NCI-H1092 treated with DMSO at 0.1 percent for 48 hours (cell line): Measurements from ENCODE around the gene EGLN1.
A peak's percentile ranks its signal among the peaks of the same experiment; 100 is the strongest.

ENCODE experiments used
- DNase-seq: peaks from one replicate; lab custom pipeline; 2025; lab: John Stamatoyannopoulos, UW

EGLN1 gene

DNA sequence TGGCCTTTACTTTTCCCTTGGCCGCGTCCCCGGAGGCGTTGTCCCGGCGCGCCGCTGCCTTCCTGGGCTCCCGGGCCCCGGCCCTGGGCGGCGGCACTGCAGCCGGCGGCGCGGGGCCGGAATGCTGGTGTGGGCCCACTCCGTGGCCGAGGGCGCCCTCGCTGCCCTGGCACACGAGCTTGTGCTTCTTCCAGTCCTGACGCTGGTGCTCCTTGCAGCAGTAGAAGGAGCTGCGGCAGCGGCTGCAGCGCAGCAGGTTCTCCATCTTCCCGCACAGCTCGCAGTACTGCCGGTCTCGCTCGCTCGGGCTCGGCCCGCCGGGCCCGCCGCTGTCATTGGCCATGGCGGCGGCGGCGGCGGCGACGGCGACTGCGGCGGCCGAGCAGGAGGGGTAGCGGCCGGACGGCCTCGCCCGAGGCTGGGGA, 529 bp downstream of the EGLN1 start:
- peak; percentile 67 for DNase-seq

DNA sequence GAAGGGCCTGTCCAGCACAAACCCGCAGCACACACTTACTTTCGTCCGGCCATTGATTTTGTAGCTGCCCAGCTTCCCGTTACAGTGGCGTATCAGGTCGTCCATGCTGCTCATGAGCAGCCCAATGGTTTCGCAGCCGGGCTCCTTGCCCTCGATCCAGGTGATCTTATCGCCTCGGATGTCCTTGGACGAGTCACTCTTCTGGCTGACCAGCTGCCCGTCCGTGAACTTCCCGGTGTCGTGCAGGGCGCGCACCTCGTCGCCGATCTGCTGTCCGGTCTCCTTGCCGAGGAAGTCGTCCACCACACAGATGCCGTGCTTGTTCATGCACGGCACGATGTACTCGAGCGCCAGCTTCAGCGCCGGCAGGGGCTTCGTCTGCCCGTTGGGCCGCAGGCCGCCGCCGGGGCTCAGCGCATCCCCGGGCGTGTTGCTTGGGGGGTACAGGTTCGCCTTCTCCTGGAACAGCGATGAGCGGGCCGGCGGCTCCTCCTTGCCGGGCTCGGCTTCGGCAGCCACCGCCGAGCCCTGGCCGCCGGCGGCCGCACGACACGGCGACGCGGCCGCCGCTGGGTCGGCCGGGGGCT, 1.0 kb downstream of the EGLN1 start:
- DNase-seq, result peak; percentile 58

DNA sequence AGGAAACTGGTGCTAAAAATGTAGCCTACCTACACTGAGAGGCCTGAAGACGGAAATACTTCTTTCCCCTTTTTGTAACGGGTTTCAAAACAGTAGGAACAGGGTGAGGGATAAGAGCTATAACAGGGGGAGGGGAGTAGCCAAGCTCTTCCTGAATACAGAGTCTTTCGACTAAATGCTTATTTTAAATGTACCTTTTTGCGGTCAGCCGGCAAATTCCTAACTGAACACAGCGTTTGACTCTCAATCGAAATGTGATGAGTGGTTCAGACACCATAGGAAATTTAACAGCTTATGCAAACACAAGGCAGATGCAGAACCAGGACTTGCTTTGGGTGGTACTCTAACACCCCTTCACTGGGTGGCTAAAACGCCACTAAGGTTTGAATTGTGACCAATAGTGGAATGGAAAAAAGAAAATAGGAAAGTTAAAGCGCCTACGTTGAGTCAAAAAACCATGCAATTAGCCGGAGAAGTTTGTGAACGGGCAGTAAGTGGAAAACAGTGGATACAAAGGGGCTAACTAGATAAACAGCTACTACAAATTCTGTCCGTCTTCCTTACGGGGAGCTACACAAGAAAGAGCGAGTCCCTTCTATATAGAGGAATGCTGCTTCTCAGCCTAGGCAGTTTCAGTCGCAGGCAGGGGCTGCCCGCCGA, 1.7 kb downstream of the EGLN1 start:
- peak; percentile 58 for DNase-seq

DNA sequence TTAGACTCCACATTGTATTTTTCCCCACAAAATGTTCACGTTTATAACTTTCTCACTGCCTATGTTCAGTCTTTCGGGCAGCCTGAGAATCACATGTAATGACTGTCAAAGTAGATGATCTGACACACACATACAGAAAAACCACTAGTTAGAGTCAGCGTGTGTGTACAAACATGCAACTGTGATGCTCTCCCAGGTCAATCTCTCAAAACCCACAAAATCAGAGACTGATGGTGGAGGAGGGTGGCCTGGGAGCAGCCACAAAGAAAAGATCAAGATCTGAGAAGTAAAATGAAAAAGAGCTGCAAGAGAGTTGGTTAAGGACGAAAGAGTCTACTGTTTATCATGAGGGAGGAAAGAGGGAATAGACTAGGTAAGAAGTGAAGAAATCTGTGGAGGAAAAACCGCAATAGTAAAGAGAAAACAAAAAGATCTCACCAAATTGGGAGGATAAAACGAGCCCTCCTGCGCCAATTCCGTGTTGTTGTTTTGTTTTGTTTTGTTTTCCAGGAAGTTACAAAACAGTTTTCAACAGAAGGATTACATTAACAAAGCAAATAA, 2.3 kb downstream of the EGLN1 start:
- DNase-seq, result no peak

DNA sequence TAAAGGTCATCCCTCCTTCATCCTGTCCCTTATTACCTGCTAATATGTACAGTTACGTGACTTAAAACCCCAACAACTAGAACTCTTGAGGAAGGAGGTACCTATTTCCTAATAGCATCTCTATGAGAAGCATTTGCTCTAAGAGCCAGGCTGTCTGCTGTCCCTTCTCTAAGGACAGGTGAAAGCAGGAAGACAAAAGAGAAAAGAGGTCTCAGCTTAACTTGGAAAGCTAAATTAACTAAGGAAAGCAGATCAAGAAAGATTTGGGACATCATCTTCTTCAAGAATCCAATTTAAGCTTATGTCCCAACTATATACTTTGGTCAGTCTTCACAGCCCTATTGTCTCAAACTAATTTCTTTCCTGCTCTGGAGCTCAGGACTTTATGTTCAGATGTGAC, 2.9 kb downstream of the EGLN1 start:
- DNase-seq, result no peak

DNA sequence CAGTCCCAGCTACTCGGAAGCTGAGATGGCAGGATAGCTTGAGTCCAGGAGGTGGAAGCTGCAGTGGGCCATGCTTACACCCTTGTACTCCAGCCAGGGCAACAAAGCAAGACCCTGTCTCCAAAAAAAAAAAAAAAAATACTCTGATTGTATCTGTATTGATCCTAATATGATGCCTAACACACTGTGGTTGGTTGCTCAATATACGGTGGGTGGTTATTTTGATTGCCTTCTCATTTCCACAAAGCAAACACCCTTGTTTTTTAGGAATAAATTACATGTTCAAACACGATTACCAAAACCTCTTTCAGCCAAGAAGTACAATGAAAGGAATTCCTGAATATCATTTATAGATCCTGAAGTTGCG, 3.4 kb downstream of the EGLN1 start:
- DNase-seq, result no peak

DNA sequence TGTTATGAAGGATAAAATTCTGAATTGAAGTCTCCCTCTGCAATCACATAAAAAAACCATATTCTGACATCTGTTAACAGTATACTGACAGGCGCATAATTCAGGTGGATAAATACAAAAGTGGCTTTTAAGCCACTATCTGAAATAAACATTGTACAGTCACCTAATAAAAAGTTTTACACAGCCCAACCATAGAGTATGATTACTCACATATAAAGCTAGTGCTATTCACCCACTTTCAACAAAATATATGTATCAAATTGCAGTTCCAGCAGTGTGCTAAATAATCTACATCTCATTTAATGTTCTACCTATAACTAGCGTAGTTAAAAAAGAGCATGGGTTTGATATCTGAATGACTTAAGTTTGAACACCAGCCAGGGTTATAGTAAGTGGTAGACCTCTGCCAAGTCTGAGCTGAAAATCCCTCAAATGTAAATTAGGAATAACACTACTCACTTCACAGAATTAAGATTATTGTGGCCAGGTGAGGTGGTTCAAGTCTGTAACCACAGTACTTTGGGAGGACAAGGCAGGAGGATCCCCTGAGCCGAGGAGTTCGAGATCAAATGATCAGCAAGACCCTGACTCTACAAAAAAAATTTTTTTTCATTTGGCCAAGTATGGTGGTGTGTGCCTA, 3.9 kb downstream of the EGLN1 start:
- no peak for DNase-seq

DNA sequence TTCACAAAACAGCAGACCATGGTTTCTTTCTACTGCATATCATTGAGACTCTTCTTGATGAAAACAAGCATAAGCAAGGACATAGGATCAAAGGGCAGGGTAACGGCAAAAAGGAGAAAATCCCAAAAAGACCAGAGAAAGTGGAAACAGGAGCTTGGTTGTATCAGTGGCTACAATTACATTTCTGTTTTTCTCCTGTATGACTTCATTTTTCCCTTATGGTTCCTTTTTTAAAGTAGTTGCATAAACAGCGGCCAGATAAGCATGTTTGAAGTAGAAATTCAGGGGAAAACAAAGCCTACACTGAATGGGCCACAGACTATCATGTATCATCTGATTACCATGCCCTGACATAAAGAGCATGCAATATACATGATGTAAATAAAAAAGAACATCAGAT, 4.6 kb downstream of the EGLN1 start:
- DNase-seq, result no peak

DNA sequence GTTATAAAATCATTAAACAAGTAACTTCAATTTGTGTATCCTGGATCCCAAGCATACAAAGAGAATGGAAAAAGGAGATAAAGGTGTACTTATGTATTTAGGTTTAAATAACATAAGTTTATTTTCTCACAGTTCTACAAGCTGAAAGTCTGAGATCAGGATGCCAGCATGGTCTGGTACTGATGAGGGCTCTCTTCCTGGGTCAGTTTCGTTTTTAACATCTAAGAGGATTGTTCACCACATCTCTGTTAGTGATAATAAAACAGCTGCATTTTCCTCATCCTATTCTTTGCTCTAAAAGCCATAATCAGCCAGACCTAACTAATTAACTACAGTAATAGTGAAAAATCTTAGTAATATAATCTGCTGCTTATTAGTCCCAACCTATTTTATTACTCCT, 5.2 kb downstream of the EGLN1 start:
- DNase-seq, result no peak

DNA sequence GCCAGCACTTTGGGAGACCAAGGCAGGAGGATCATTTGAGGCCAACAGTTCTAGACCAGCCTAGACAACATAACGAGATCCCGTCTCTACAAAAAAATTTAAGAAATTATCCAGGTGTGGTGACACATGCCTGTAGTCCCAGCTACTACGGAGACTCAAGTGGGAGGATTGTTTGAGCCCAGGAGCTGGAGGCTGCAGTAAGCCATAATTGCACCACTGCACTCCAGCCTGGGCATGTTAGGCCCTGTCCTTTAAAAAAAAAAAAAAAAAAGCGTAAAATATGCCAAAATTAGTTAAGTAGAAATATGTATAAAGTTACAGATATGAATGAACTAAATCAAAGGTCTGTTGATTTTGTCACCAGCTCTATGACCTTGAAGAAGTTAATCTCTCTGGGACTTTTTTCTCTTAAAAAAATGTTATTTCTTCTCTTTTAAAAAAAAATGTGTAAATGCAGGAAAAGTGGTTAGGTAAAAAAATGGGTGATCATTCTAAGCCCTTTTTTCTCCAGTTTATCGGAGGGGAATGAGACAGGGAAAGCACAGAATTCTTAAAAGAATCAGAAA, 7.0 kb downstream of the EGLN1 start:
- no peak for DNase-seq

DNA sequence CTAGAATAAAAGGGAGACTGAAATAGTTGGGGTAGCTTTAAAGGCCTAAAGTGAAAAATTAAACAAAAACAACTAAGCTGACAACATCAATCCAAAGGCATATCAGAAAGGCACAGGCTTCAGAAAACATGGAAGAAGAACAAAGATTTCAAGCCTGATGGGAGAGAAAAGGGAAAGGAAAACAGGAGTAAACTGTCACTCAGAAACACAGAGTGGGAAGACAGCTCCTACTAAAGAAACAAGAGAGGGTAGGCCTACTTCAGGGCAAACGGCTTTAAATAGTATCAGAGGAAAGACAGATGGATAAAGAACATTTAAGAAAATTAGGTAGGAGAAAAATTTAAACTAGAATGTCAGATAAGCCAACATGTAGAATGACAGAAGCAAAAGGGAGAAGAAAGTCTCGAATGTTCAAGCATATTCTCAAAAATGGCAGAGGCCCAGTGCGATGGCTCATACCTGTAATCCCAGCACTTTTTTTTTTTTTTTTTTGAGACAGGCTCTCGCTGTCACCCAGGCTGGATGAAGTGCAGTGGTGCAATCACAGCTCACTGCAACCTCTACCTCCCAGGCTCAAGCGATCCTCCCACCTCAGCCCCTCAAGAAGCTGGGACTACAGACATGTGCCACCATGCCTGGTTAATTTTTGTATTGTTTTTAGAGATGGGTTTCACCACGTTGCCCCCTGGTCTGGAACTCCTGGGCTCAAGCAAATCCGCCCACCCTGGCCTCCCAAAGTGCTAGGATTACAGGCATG, 7.6 kb downstream of the EGLN1 start:
- no peak for DNase-seq

DNA sequence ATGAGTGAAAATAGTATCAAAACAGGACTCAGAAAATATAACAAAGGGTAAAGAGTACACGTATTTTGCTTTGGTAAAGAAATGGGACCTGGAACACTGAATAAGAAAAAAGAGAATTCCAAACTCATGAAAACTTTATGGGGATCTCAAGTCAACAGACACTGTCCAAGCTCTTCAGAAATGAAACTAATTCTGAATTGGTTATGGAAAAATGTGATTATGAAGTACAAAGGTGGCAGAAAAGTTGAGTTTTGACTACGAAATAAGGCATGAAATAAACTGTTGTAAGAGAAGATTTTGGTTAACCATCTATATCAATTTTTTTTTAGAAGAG, 8.4 kb downstream of the EGLN1 start:
- DNase-seq, result no peak

DNA sequence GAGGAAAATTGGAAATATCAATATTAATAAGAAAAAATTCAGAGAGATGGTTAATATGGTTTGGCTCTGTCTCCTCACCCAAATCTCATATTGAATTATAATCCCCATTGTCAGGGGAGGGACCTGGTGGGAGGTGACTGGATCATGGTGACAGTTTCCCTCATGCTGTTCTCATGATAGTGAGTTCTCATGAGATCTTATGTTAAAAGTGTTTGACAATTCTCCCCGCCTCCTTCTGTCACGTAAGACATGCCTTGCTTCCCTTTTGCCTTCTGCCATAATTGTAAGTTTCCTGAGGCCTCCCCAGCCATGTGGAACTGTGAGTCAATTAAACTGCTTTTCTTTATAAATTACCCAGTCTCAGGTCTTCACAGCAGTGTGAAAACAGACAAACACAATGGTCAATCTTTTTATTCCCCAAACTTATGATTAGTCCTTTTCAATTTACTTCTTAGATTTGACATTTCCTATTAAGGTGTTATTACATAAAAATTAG, 11.0 kb downstream of the EGLN1 start:
- no peak for DNase-seq

DNA sequence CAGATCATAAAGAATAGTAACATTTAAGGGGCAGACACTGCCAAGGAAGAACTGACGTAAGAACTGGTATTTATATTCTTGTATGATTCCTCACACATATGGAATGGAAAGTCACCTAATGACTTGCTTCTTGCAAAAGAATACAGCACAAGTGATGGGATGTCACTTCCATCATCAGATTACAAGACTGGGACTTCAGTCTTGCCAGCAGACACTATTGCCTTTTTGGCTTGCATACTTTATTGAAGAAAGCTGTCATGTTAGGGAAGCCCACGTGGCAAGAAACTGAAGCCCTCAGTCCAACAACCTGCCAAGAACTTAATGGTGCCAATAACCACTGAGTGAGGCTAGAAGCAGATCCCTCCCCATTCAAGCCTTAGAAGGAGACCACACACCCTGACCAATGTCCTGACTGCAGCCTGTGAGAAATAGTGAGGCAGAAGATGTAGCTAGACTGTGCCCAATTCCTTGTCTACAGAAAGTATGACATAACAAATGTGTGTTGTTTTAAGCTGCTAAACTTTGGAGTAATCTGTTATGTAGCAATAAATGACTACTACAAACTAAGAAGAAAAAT, 12.0 kb downstream of the EGLN1 start:
- no peak for DNase-seq

DNA sequence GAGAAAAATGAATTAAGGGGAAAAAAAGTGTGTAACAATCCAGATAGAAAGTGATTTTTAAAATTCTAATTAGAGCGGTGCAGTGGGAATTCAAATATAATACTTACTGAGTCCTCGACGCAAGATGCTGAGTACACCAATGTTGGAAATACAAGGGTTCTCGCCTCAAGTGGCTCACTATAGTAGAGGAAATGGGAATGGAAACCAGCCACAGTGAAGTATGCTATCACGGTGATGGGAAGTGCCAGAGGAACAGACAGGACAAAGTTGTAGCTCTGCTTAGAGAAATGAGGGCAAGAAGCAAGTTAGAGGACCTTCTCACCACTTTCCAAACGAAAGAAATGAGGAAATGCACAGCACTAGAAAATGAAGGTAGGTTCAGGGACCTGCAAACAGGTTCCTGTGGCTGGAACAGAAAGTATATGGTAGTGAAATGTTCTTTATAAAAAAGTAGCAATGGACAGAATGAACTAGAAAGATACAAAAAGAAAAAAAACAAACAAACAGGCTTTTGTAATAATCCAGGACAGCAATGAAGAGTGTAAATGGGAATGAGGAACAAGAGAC, 13.5 kb downstream of the EGLN1 start:
- DNase-seq, result no peak

DNA sequence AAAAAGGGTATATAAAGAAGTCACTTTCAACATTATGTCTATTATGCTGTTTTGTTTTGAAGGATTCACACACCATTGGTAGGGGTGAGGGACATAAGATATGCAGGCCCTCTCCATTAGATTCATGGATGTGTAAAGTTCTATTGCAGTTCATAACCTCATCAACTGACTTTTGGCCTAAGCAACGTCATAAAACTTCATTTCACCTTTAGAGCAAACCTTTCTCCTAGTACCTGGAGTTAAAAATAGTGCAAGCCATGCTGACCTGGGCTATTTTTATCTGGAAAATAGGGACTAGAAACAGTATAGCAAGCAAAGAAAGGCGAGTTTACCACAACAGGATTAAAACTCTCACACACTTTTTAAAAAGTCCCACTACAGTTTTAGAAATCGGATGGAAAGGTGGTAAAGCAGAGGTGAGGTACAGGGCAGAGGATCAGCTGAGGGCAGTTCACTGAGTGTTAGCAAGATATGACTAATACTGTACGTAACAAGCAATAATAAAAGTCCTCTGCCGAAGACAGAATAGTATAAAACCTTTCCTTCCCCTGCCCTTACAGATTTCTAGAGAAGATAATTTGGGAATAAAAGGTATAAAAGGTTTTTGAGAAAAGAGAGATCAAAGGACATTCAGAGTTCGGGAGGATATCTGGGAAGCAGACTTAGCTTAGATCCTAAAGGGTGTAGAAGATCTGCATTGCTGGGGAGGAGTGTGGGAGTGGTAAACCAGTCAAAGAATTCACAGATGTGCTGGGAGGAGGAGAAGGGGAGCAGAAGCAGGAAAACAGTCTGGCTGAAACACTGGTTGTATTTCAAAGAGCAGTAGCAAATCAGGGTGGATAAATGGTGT, 14.3 kb downstream of the EGLN1 start:
- DNase-seq, result no peak

DNA sequence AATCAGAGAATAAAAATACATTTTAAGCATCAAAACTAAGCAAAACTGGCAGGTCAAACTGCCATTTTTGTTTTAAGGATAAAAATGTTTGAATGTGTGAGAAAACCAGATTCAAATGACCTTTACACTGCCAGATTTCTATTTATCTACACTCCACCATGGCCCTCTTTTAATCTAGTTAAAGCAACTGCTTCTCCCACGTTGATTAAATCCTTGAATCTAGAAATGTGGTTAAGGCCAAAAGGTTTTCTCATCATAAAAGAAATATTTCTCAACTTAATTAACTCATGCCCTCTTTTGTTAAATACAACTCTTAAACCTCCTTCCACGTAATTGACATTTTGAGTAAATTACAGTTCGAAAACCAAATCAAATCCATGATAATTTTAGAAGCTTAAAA, 15.0 kb downstream of the EGLN1 start:
- no peak for DNase-seq

DNA sequence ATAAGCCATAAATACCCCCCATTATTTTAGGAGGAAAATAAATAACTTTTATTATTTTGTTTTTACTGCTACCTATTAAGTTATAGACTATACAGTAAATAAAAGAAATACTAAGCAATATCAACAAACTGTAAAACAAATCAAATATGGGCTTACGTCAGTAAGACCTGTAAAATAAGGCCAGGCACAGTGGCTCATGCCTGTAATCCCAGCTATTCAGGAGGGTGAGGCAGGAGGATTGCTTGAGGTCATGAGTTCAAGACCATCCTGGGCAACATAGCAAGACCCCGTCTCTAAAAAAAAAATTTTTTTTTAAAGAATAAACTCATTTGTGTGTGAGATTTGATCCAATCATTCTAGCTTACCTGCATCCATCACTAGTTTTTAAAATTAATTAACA, 17.8 kb downstream of the EGLN1 start:
- no peak for DNase-seq

DNA sequence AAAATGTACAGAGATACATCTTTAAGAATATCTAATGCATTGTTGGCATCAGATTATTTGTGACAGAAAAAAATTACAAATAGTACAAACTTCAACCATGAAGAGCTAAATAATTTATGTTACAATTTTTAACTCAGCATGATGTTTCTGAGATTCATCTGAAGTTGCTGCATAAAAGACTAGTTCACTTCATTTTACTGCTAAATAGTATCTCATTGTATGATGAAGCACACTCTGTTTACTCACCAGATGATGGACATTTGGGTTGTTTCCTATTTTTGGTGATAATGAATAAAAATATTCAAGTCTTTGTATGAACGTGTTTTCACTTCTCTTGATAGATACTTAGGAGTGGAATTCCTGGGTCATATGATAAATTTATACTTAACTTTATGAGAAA, 20.6 kb downstream of the EGLN1 start:
- DNase-seq, result no peak

DNA sequence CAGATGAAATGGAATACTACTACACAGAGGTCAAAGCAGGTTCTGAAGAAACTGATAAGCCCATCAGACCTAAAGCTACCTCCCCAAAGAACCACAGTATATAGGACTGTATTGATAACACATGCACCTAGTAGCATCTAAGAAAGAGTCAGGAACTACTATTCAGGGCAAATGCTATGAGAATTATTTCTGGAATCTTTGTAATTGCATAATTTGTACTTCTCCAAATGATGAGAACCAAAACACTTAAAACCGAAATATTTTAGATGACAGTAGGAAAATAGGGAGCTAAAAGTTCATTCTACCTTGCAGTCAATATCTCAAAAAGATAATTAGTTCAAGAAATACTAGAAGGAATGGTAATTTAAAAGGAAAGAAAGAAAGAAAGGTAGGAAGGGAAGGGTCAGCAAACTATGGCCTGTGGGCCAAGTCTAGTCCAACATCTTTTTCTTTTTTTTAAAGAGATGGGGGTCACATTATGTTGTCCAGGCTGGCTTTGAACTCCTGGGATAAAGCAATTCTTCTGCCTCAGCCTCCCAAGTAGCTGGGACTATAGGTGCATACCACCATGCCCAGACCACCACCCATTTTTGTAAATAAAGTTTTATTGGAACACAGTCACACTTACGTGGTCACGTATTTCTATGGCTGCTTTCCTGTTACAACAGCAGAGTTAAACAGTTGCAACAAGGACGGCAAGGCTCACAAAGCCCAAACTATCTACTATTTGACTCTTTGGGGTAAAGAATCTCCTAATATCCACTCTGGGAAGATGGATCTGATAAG, 24.0 kb downstream of the EGLN1 start:
- no peak for DNase-seq
